ENCODE measurements around the gene CPAMD8. TPM values are rescaled to one million over a fixed set of nuclear protein-coding genes. Genes with fewer than 3 reads are reported as not detected.
"Not testable (repeated sequence)": the region's sequence is repeated elsewhere in the genome, so short reads cannot be mapped to it uniquely, and the experiment has no call there.

The CPAMD8 gene
- total RNA-seq, 1 donor from 2014 or later = 54.3 TPM

DNA sequence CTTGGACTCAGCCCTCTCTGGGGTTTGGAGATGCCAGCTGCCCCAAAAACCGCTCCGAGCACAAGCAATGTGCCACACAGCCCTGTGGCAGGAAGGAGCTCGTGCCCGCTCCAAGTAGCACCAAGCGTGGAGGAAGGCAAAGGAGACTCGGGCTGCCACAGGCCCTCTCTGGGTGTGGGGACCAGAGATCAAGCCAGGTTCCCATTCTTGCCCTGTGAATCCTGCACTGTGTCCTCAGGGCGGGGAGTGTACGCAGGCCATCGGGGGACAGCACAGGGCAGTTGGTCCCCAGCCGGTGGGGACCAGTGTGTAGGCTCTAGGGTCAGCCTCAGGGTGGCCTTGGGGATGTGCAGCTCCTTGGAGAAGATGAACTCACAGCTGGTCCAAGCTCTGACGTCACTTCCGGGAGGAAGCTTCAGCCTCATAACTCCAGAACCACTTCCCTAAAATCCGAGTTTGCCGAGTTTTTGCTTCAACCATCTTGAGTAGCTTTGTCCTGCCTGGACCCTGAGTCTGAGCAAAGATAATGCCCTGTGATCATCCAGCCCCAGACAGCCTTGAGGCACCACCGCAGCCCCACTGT lies 9.3 kb upstream of the CPAMD8 start:
- no peak overlapping the region for H3K27ac ChIP-seq
- peak; percentile 68 for DNase-seq
- H3K27me3 ChIP-seq (ENCODE audit: low read depth) = no peaks in the 10 kb centered on the region
- TF ChIP-seq, protein P1, sequence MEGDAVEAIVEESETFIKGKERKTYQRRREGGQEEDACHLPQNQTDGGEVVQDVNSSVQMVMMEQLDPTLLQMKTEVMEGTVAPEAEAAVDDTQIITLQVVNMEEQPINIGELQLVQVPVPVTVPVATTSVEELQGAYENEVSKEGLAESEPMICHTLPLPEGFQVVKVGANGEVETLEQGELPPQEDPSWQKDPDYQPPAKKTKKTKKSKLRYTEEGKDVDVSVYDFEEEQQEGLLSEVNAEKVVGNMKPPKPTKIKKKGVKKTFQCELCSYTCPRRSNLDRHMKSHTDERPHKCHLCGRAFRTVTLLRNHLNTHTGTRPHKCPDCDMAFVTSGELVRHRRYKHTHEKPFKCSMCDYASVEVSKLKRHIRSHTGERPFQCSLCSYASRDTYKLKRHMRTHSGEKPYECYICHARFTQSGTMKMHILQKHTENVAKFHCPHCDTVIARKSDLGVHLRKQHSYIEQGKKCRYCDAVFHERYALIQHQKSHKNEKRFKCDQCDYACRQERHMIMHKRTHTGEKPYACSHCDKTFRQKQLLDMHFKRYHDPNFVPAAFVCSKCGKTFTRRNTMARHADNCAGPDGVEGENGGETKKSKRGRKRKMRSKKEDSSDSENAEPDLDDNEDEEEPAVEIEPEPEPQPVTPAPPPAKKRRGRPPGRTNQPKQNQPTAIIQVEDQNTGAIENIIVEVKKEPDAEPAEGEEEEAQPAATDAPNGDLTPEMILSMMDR (IDR thresholded peaks at IDR 0.05) = no peak
- no peak overlapping the region for H3K4me3 ChIP-seq
- H3K36me3 ChIP-seq = no peaks in the 10 kb centered on the region
- H3K9me3 ChIP-seq = no peaks in the 10 kb centered on the region
- H3K4me1 ChIP-seq = no peaks in the 10 kb centered on the region
- ATAC-seq = peak; percentile 12 to 59
- intact Hi-C loops (cut with DNase I) = no loop called here

DNA sequence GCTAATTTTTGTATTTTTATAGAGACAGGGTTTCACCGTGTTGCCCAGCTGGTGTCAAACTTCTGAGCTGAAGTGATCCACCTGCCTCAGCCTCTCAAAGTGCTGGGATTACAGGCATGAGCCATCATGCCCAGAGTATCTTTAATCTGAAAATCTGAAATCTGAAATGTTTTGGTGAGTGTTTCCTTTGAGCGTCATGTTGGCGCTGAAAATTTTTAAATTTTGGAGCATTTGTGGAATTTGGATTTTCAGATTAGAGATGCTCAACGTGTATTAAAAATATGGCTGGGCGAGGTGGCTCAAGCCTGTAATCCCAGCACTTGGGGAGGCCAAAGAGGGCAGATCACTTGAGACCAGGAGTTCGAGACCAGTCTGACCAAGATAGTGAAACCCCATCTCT lies 5.1 kb upstream of the CPAMD8 start:
- H3K9me3 ChIP-seq = no peaks in the 10 kb centered on the region
- H3K27me3 ChIP-seq (ENCODE audit: low read depth) = peaks cover 7% of the 10 kb centered on the region
- no peaks in the 10 kb centered on the region for H3K36me3 ChIP-seq
- TF ChIP-seq, protein P1 (IDR thresholded peaks at IDR 0.05) = no peak
- ATAC-seq = no peak
- intact Hi-C loops (cut with DNase I) = no loop called here
- DNase-seq = no peak
- H3K4me1 ChIP-seq = no peaks in the 10 kb centered on the region
- no peak overlapping the region for H3K27ac ChIP-seq
- no peak overlapping the region for H3K4me3 ChIP-seq

DNA sequence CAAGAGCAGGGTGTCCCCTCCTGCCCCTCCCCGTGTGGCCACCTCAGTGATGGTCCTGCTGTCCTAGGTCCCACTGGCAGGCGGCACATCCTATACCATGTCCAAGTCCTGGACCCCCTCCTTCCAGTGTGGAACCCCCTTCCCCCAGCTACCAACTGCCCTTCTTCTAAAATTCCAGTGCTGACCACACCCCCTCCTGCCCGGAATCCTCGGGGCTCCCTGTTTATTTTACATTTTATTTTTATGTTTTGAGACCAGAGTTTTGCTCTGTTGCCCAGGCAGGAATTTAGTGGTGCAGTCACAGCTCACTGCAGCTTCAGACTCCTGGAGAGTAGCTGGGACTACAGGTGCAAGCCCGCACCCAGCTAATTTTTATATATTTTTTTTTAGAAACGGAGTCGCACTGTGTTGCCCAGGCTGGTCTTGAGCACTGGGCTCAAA lies 945 bp upstream of the CPAMD8 start:
- no peaks in the 10 kb centered on the region for H3K36me3 ChIP-seq
- ATAC-seq (no peak), DNase-seq (no peak)
- H3K4me3 ChIP-seq = no peak overlapping the region
- peaks cover 9% of the 10 kb centered on the region for H3K9me3 ChIP-seq
- intact Hi-C loops (cut with DNase I) = no loop called here
- no peak overlapping the region for H3K27ac ChIP-seq
- TF ChIP-seq, protein P1 (IDR thresholded peaks at IDR 0.05) = no peak
- peaks cover 7% of the 10 kb centered on the region for H3K27me3 ChIP-seq (ENCODE audit: low read depth)
- H3K4me1 ChIP-seq = peaks cover 17% of the 10 kb centered on the region

DNA sequence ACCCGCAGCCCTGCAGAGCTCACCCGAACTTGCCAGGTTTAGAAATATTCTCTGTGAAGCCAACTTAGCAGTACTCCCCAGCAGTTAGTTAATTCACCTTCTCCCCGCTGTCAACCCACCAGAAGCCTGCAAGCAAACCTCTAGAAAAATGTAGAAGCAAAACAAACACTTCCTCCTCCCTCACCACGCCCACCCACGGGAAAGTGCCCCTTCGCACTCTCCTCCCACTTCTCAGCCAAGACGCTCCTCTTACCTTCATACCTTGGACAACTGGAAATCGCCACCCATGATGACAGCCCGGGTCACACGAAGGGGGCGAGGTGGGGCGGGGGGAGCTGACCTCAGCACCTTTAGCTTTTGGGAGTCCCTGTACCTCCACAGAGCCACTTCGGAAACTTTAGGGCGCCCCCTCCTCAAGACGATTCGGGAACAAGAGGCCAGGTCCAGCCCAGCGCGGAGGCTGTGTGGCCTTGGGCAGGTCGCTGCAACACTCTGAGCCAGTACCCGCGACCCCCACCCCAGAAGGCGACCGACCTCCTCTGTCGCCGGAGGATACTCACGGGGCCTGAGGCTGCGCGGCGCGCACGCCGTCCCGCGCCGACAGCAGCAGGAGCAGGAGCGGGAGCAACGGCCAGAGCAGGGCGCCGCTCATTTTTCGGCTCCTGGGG lies 485 bp downstream of the CPAMD8 start:
- intact Hi-C loops (cut with DNase I) = no loop called here
- ATAC-seq (peak; percentile 63 to 67), DNase-seq (peak; percentile 76)
- peaks cover 32% of the 10 kb centered on the region for H3K4me1 ChIP-seq
- H3K9me3 ChIP-seq = peaks cover 9% of the 10 kb centered on the region
- TF ChIP-seq, protein P1 (IDR thresholded peaks at IDR 0.05) = no peak
- H3K4me3 ChIP-seq = peak overlapping the region; percentile 54
- no peaks in the 10 kb centered on the region for H3K36me3 ChIP-seq
- peak overlapping the region; percentile 59 for H3K27ac ChIP-seq
- H3K27me3 ChIP-seq (ENCODE audit: low read depth) = peaks cover 7% of the 10 kb centered on the region

DNA sequence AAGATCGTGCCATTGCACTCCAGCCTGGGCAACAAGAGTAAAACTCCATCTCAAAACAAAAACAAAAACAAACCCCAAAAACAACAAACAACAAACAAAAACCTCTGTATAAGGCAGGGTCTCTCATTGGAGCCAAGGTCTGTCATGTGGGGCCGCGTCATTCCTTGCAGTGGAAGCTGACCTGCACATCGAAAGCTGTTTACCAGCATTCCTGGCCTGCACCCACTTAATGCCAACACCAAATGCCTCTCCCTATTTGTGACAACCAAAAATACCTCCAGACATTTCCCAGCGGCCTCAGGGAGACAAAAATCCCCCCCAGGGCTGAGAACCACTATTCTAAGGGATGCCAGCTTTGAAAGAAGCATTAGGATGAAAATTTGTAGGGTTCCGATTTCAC lies 1.2 kb downstream of the CPAMD8 start:
- H3K9me3 ChIP-seq = peaks cover 9% of the 10 kb centered on the region
- H3K27me3 ChIP-seq (ENCODE audit: low read depth) = peaks cover 7% of the 10 kb centered on the region
- intact Hi-C loops (cut with DNase I) = no loop called here
- DNase-seq (peak; percentile 65), ATAC-seq (peak; percentile 35 to 62)
- peak overlapping the region; percentile 59 for H3K27ac ChIP-seq
- TF ChIP-seq, protein P1 (IDR thresholded peaks at IDR 0.05) = no peak
- H3K4me3 ChIP-seq = peak overlapping the region; percentile 54
- peaks cover 34% of the 10 kb centered on the region for H3K4me1 ChIP-seq
- H3K36me3 ChIP-seq = no peaks in the 10 kb centered on the region

DNA sequence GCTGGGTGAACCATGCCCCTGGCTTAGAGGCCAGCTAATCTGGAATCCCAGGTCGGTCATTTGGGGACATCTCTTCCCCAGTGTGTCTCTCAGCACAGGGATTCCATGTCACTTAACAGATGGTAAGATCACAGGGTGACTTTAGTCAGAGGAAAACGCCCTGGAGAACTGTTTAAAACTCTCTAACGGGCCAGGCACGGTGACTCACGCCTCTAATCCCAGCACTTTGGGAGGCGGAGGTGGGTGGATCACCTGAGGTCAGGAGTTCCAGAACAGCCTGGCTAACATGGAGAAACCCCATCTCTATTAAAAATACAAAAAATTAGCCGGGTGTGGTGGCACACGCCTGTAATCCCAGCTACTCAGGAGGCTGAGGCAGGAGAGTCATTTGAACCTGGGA lies 1.7 kb downstream of the CPAMD8 start:
- H3K9me3 ChIP-seq; H3K27me3 ChIP-seq (ENCODE audit: low read depth); DNase-seq; intact Hi-C loops (cut with DNase I); H3K36me3 ChIP-seq: not testable (repeated sequence)
- peaks cover 38% of the 10 kb centered on the region for H3K4me1 ChIP-seq
- peak overlapping the region; percentile 54 for H3K4me3 ChIP-seq
- peak in 1 of 2 donors; percentile 36 for ATAC-seq
- peak overlapping the region; percentile 59 for H3K27ac ChIP-seq

Data from lower lobe of right lung (tissue), 2 donors.